Measurements from ENCODE around the gene FSCN2. TPM values are rescaled to one million over a fixed set of nuclear protein-coding genes. Genes with fewer than 3 reads are reported as not detected.

Gene FSCN2
- total and polyA plus RNA-seq, 7 donors: 0.08 to 0.71 (median 0.11) TPM; not detected in 1

GRCh38 chr17:81570964-81571363, 42.8 kb downstream of the FSCN2 start:
- H3K4me1 ChIP-seq: peaks cover 17% of the 10 kb centered on the region
- TF ChIP-seq CTCF (IDR thresholded peaks at IDR 0.05): no peak
- 78 to 82% (median 78%) methylated on average over 11 of the region's 11 CpGs for WGBS, 3 donors
- H3K9me3 ChIP-seq: no peaks in the 10 kb centered on the region
- no peak overlapping the region for H3K4me3 ChIP-seq
- H3K36me3 ChIP-seq (ENCODE audit: insufficient read depth in 1 of 2, low read depth in 1 of 2): peaks cover 3 to 99% of the 10 kb centered on the region in 2 donors
- intact Hi-C loops (cut with DNase I): no loop called here
- H3K27me3 ChIP-seq (ENCODE audit: insufficient read depth in 3 of 3, low read length in 2 of 3): no peaks in the 10 kb centered on the region
- DNase-seq (no peak), ATAC-seq (no peak)
- no peak overlapping the region for H3K27ac ChIP-seq

- H3K4me1 ChIP-seq: peaks cover 13% of the 10 kb centered on the region
- 88 to 91% (median 91%) methylated on average over 12 of the region's 12 CpGs for WGBS, 3 donors
- intact Hi-C loops (cut with DNase I): no loop called here
- H3K27me3 ChIP-seq (ENCODE audit: insufficient read depth in 3 of 3, low read length in 2 of 3): no peaks in the 10 kb centered on the region
- peaks cover 3 to 90% of the 10 kb centered on the region in 2 donors for H3K36me3 ChIP-seq (ENCODE audit: insufficient read depth in 1 of 2, low read depth in 1 of 2)
- H3K27ac ChIP-seq: no peak overlapping the region
- no peaks in the 10 kb centered on the region for H3K9me3 ChIP-seq
- no peak for TF ChIP-seq CTCF (IDR thresholded peaks at IDR 0.05)
- ATAC-seq (no peak), DNase-seq (no peak)
- no peak overlapping the region for H3K4me3 ChIP-seq
Observed at GRCh38 chr17:81572563-81573168, 44.5 kb downstream of the FSCN2 start.

GRCh38 chr17:81573794-81574642, 45.8 kb downstream of the FSCN2 start:
- H3K36me3 ChIP-seq (ENCODE audit: insufficient read depth in 1 of 2, low read depth in 1 of 2): peaks cover 3 to 84% of the 10 kb centered on the region in 2 donors
- intact Hi-C loops (cut with DNase I): no loop called here
- no peaks in the 10 kb centered on the region for H3K27me3 ChIP-seq (ENCODE audit: insufficient read depth in 3 of 3, low read length in 2 of 3)
- H3K27ac ChIP-seq: no peak overlapping the region
- H3K4me1 ChIP-seq: peaks cover 15% of the 10 kb centered on the region
- TF ChIP-seq CTCF (IDR thresholded peaks at IDR 0.05): no peak
- no peak overlapping the region for H3K4me3 ChIP-seq
- ATAC-seq: no peak
- 80 to 83% (median 81%) methylated on average over 17 of the region's 17 CpGs for WGBS, 3 donors
- H3K9me3 ChIP-seq: no peaks in the 10 kb centered on the region
- no peak for DNase-seq

- no peaks in the 10 kb centered on the region for H3K27me3 ChIP-seq (ENCODE audit: insufficient read depth in 3 of 3, low read length in 2 of 3)
- TF ChIP-seq CTCF (IDR thresholded peaks at IDR 0.05): no peak
- no peak overlapping the region for H3K4me3 ChIP-seq
- H3K27ac ChIP-seq: no peak overlapping the region
- ATAC-seq (no peak), DNase-seq (no peak)
- H3K9me3 ChIP-seq: no peaks in the 10 kb centered on the region
- peaks cover 15% of the 10 kb centered on the region for H3K4me1 ChIP-seq
- H3K36me3 ChIP-seq (ENCODE audit: insufficient read depth in 1 of 2, low read depth in 1 of 2): peaks cover 6 to 83% of the 10 kb centered on the region in 2 donors
- intact Hi-C loops (cut with DNase I): no loop called here
- 74 to 80% (median 77%) methylated on average over 8 of the region's 8 CpGs for WGBS, 3 donors
Observed at GRCh38 chr17:81574643-81574956, 46.4 kb downstream of the FSCN2 start.
